ENCODE results near the gene OPHN1. TPM values are rescaled to one million over a fixed set of nuclear protein-coding genes. Genes with fewer than 3 reads are reported as not detected.
"Not testable (repeated sequence)": the region's sequence is repeated elsewhere in the genome, so short reads cannot be mapped to it uniquely, and the experiment has no call there.

OPHN1 gene
- total RNA-seq, 1 experiment from 2014 or later: not detected

- Histone ChIP-seq H2AFZ (ENCODE audit: low read length) (no peak overlapping the region), H3K36me3 (ENCODE audit: insufficient read depth, low read length) (no peaks in the 10 kb centered on the region), H3K9me3 (ENCODE audit: low read length) (no peaks in the 10 kb centered on the region), H3K4me1 (ENCODE audit: low read length) (no peaks in the 10 kb centered on the region), H3K4me2 (ENCODE audit: low read depth, low read length, poor library complexity, severe bottlenecking) (no peak overlapping the region), H3K79me2 (ENCODE audit: low read length) (no peaks in the 10 kb centered on the region), H3K27me3 (ENCODE audit: low read length) (no peaks in the 10 kb centered on the region), H4K20me1 (ENCODE audit: insufficient read depth, low read depth, low read length) (no peaks in the 10 kb centered on the region), H3K9me2 (replicated peaks; ENCODE audit: insufficient read depth, low read length) (no peaks in the 10 kb centered on the region), H3K9ac (ENCODE audit: low read length) (no peak overlapping the region), H3K27ac (ENCODE audit: low read length) (no peak overlapping the region), H3K4me3 (ENCODE audit: low read length) (no peak overlapping the region)
- DNase-seq: no peak
Observed at GRCh38 chrX:68343551-68343950, 89.7 kb downstream of the OPHN1 start.

GRCh38 chrX:68332201-68332731 is 101.0 kb downstream of the OPHN1 start:
- DNase-seq: no peak
- no peak overlapping the region for H3K4me3 ChIP-seq (ENCODE audit: low read length)
- H2AFZ ChIP-seq (ENCODE audit: low read length): no peak overlapping the region
- H3K36me3 ChIP-seq (ENCODE audit: insufficient read depth, low read length): no peaks in the 10 kb centered on the region
- H3K9me3 ChIP-seq (ENCODE audit: low read length): no peaks in the 10 kb centered on the region
- no peaks in the 10 kb centered on the region for H4K20me1 ChIP-seq (ENCODE audit: insufficient read depth, low read depth, low read length)
- H3K4me2 ChIP-seq (ENCODE audit: low read depth, low read length, poor library complexity, severe bottlenecking): no peak overlapping the region
- no peaks in the 10 kb centered on the region for H3K9me2 ChIP-seq (replicated peaks; ENCODE audit: insufficient read depth, low read length)
- H3K27ac ChIP-seq (ENCODE audit: low read length): no peak overlapping the region
- H3K4me1 ChIP-seq (ENCODE audit: low read length): no peaks in the 10 kb centered on the region
- H3K9ac ChIP-seq (ENCODE audit: low read length): no peak overlapping the region
- H3K27me3 ChIP-seq (ENCODE audit: low read length): no peaks in the 10 kb centered on the region
- H3K79me2 ChIP-seq (ENCODE audit: low read length): no peaks in the 10 kb centered on the region

DNA sequence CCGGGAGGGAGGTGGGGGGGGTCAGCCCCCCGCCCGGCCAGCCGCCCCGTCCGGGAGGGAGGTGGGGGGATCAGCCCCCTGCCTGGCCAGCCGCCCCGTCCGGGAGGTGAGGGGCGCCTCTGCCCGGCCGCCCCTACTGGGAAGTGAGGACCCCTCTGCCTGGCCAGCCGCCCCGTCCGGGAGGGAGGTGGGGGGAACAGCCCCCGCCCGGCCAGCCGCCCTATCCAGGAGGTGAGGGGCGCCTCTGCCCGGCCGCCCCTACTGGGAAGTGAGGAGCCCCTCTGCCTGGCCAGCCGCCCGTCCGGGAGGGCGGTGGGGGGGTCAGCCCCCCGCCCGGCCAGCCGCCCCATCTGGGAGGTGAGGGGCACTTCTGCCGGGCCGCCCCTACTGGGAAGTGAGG is 106.5 kb downstream of the OPHN1 start:
- H3K9me3 ChIP-seq (ENCODE audit: low read length): not testable (repeated sequence)

DNA sequence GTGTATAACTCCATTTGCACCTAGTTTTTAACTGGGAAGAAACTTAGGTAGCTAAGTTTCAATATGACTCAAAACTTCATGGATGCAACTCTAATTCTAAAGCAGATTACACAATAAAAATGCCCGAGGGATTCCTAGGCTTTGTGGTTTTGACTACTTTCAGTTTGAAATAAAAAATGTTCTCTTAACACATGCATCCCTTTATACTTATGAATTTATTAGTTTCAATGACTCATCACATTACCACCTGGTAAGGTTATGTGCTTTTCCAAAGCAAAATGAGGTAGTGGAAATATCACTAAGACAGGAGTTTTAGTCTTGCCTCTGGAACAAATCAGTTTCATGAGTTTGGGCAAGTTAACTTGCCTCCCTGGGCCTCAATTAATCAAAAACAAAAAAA is 125.5 kb downstream of the OPHN1 start:
- DNase-seq: no peak
- H3K4me3 ChIP-seq (ENCODE audit: low read length): no peak overlapping the region
- no peak overlapping the region for H2AFZ ChIP-seq (ENCODE audit: low read length)
- no peaks in the 10 kb centered on the region for H4K20me1 ChIP-seq (ENCODE audit: insufficient read depth, low read depth, low read length)
- H3K9me2 ChIP-seq (replicated peaks; ENCODE audit: insufficient read depth, low read length): no peaks in the 10 kb centered on the region
- H3K36me3 ChIP-seq (ENCODE audit: insufficient read depth, low read length): no peaks in the 10 kb centered on the region
- H3K79me2 ChIP-seq (ENCODE audit: low read length): no peaks in the 10 kb centered on the region
- no peak overlapping the region for H3K4me2 ChIP-seq (ENCODE audit: low read depth, low read length, poor library complexity, severe bottlenecking)
- H3K9me3 ChIP-seq (ENCODE audit: low read length): no peaks in the 10 kb centered on the region
- no peak overlapping the region for H3K27ac ChIP-seq (ENCODE audit: low read length)
- H3K4me1 ChIP-seq (ENCODE audit: low read length): no peaks in the 10 kb centered on the region
- H3K27me3 ChIP-seq (ENCODE audit: low read length): no peaks in the 10 kb centered on the region
- no peak overlapping the region for H3K9ac ChIP-seq (ENCODE audit: low read length)

More for the DNA sequence above, 106.5 kb downstream of the OPHN1 start:
- H3K9me2 ChIP-seq (replicated peaks; ENCODE audit: insufficient read depth, low read length); H3K4me2 ChIP-seq (ENCODE audit: low read depth, low read length, poor library complexity, severe bottlenecking); H3K4me1 ChIP-seq (ENCODE audit: low read length); H3K36me3 ChIP-seq (ENCODE audit: insufficient read depth, low read length); H3K79me2 ChIP-seq (ENCODE audit: low read length); H3K27ac ChIP-seq (ENCODE audit: low read length); H3K27me3 ChIP-seq (ENCODE audit: low read length); H2AFZ ChIP-seq (ENCODE audit: low read length); H3K9ac ChIP-seq (ENCODE audit: low read length); H4K20me1 ChIP-seq (ENCODE audit: insufficient read depth, low read depth, low read length); DNase-seq; H3K4me3 ChIP-seq (ENCODE audit: low read length): not testable (repeated sequence)

DNA sequence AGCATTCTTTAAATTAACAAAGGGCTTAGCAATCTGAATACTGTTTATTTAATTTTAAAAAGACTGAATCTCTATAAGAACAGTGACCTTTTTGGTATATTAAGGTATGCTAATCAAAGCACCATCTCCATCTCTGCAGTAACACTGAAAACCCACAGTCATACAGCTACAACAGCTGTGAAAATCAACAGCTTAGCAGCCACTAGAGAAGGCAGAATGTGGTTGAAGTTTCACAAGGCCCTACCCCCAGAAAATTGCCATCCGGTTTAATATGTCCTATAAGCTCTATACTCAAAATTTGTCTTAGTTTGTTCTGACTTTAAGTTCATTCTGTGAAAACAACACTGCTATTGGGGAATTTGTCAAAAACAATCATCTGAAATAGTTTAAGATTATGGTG is 128.7 kb downstream of the OPHN1 start:
- no peaks in the 10 kb centered on the region for H4K20me1 ChIP-seq (ENCODE audit: insufficient read depth, low read depth, low read length)
- H3K27me3 ChIP-seq (ENCODE audit: low read length): no peaks in the 10 kb centered on the region
- no peak for DNase-seq
- no peak overlapping the region for H3K27ac ChIP-seq (ENCODE audit: low read length)
- no peak overlapping the region for H3K4me2 ChIP-seq (ENCODE audit: low read depth, low read length, poor library complexity, severe bottlenecking)
- H3K36me3 ChIP-seq (ENCODE audit: insufficient read depth, low read length): no peaks in the 10 kb centered on the region
- no peaks in the 10 kb centered on the region for H3K9me3 ChIP-seq (ENCODE audit: low read length)
- no peak overlapping the region for H2AFZ ChIP-seq (ENCODE audit: low read length)
- no peaks in the 10 kb centered on the region for H3K79me2 ChIP-seq (ENCODE audit: low read length)
- no peaks in the 10 kb centered on the region for H3K9me2 ChIP-seq (replicated peaks; ENCODE audit: insufficient read depth, low read length)
- no peak overlapping the region for H3K9ac ChIP-seq (ENCODE audit: low read length)
- H3K4me3 ChIP-seq (ENCODE audit: low read length): no peak overlapping the region
- no peaks in the 10 kb centered on the region for H3K4me1 ChIP-seq (ENCODE audit: low read length)

DNA sequence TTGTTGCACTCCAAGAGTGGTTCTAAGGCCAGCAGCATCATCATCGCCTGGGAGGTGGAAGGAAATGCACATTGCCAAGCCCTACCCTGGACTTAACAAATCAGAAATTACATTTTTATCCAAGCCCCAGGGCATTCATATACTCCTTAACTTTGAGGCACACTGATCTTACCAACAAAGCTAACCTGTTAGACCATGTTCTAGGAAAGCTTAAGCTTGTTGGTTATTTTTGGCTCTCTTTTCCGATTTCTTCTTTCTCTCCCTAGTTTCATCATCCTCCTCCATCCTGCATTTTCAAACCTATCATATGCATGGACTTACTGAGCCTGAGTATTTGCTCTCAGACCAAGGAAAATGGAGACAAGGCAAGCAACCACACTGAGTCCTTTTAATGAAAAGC is 133.4 kb downstream of the OPHN1 start:
- Histone ChIP-seq H3K36me3 (ENCODE audit: insufficient read depth, low read length) (no peaks in the 10 kb centered on the region), H2AFZ (ENCODE audit: low read length) (no peak overlapping the region), H3K9ac (ENCODE audit: low read length) (no peak overlapping the region), H4K20me1 (ENCODE audit: insufficient read depth, low read depth, low read length) (no peaks in the 10 kb centered on the region), H3K79me2 (ENCODE audit: low read length) (no peaks in the 10 kb centered on the region), H3K4me2 (ENCODE audit: low read depth, low read length, poor library complexity, severe bottlenecking) (no peak overlapping the region), H3K27ac (ENCODE audit: low read length) (no peak overlapping the region), H3K9me2 (replicated peaks; ENCODE audit: insufficient read depth, low read length) (no peaks in the 10 kb centered on the region), H3K9me3 (ENCODE audit: low read length) (no peaks in the 10 kb centered on the region), H3K4me3 (ENCODE audit: low read length) (no peak overlapping the region), H3K27me3 (ENCODE audit: low read length) (no peaks in the 10 kb centered on the region), H3K4me1 (ENCODE audit: low read length) (no peaks in the 10 kb centered on the region)
- no peak for DNase-seq

DNA sequence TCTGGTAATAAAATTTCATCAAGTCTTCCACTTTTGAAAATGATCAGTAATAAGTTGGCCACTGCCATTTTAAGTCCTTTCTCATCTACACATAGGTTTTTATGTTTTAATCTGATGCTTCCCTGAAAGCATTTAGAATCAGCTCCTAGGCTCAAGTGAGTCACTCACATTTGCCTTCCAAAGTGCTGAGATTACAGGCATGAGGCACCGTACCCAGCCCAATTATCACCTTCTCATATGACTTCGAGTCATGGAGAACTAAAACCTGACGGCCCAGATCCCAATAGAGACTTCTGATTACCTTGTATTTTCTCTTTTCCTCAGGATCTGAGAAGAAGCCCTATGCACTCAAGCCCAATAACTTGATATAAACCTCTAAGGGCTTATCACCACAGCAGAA is 140.8 kb downstream of the OPHN1 start:
- no peaks in the 10 kb centered on the region for H3K9me3 ChIP-seq (ENCODE audit: low read length)
- DNase-seq: no peak
- H3K36me3 ChIP-seq (ENCODE audit: insufficient read depth, low read length): no peaks in the 10 kb centered on the region
- no peak overlapping the region for H3K4me2 ChIP-seq (ENCODE audit: low read depth, low read length, poor library complexity, severe bottlenecking)
- H3K4me1 ChIP-seq (ENCODE audit: low read length): no peaks in the 10 kb centered on the region
- H3K27ac ChIP-seq (ENCODE audit: low read length): no peak overlapping the region
- no peak overlapping the region for H3K4me3 ChIP-seq (ENCODE audit: low read length)
- no peaks in the 10 kb centered on the region for H4K20me1 ChIP-seq (ENCODE audit: insufficient read depth, low read depth, low read length)
- no peaks in the 10 kb centered on the region for H3K9me2 ChIP-seq (replicated peaks; ENCODE audit: insufficient read depth, low read length)
- no peak overlapping the region for H3K9ac ChIP-seq (ENCODE audit: low read length)
- H2AFZ ChIP-seq (ENCODE audit: low read length): no peak overlapping the region
- no peaks in the 10 kb centered on the region for H3K27me3 ChIP-seq (ENCODE audit: low read length)
- H3K79me2 ChIP-seq (ENCODE audit: low read length): no peaks in the 10 kb centered on the region

- H2AFZ ChIP-seq (ENCODE audit: low read length): no peak overlapping the region
- H3K4me1 ChIP-seq (ENCODE audit: low read length): no peaks in the 10 kb centered on the region
Observed at GRCh38 chrX:68288127-68288526, 145.2 kb downstream of the OPHN1 start.

GRCh38 chrX:68287419-68287818 is 145.9 kb downstream of the OPHN1 start:
- no peak overlapping the region for H3K4me3 ChIP-seq (ENCODE audit: low read length)
- no peaks in the 10 kb centered on the region for H3K9me3 ChIP-seq (ENCODE audit: low read length)
- no peak overlapping the region for H3K4me2 ChIP-seq (ENCODE audit: low read depth, low read length, poor library complexity, severe bottlenecking)
- no peaks in the 10 kb centered on the region for H3K9me2 ChIP-seq (replicated peaks; ENCODE audit: insufficient read depth, low read length)
- DNase-seq: no peak
- no peak overlapping the region for H3K9ac ChIP-seq (ENCODE audit: low read length)
- no peaks in the 10 kb centered on the region for H3K27me3 ChIP-seq (ENCODE audit: low read length)
- no peak overlapping the region for H2AFZ ChIP-seq (ENCODE audit: low read length)
- no peak overlapping the region for H3K27ac ChIP-seq (ENCODE audit: low read length)
- no peaks in the 10 kb centered on the region for H4K20me1 ChIP-seq (ENCODE audit: insufficient read depth, low read depth, low read length)
- no peaks in the 10 kb centered on the region for H3K4me1 ChIP-seq (ENCODE audit: low read length)
- H3K36me3 ChIP-seq (ENCODE audit: insufficient read depth, low read length): no peaks in the 10 kb centered on the region
- no peaks in the 10 kb centered on the region for H3K79me2 ChIP-seq (ENCODE audit: low read length)

More at GRCh38 chrX:68288127-68288526, 145.2 kb downstream of the OPHN1 start:
- H4K20me1 ChIP-seq (ENCODE audit: insufficient read depth, low read depth, low read length): no peaks in the 10 kb centered on the region
- H3K9me3 ChIP-seq (ENCODE audit: low read length): no peaks in the 10 kb centered on the region
- H3K9ac ChIP-seq (ENCODE audit: low read length): no peak overlapping the region
- no peaks in the 10 kb centered on the region for H3K27me3 ChIP-seq (ENCODE audit: low read length)
- no peak overlapping the region for H3K27ac ChIP-seq (ENCODE audit: low read length)
- no peak overlapping the region for H3K4me3 ChIP-seq (ENCODE audit: low read length)
- no peak for DNase-seq
- no peaks in the 10 kb centered on the region for H3K79me2 ChIP-seq (ENCODE audit: low read length)
- no peaks in the 10 kb centered on the region for H3K36me3 ChIP-seq (ENCODE audit: insufficient read depth, low read length)
- no peaks in the 10 kb centered on the region for H3K9me2 ChIP-seq (replicated peaks; ENCODE audit: insufficient read depth, low read length)
- no peak overlapping the region for H3K4me2 ChIP-seq (ENCODE audit: low read depth, low read length, poor library complexity, severe bottlenecking)

Data from Karpas-422 (cell line).